Astrocyte (in vitro differentiated cells and primary cell): ENCODE results near the gene TVP23A.

ENCODE experiments used
- EZH2 ChIP-seq: IDR thresholded peaks from 2 replicates; pipeline ENCODE4 v1.6.1; 2012; ENCODE audit warnings: mild to moderate bottlenecking, low read length, inconsistent platforms; ENCODE audit not compliant: insufficient read depth
- TF ChIP-seq, protein P1 (sequence below): IDR thresholded peaks from 2 replicates; pipeline ENCODE4 v1.5.1; 2011; ENCODE audit warnings: low read depth, mild to moderate bottlenecking, inconsistent platforms, low read length, moderate library complexity; ENCODE audit not compliant: insufficient read depth

DNA sequence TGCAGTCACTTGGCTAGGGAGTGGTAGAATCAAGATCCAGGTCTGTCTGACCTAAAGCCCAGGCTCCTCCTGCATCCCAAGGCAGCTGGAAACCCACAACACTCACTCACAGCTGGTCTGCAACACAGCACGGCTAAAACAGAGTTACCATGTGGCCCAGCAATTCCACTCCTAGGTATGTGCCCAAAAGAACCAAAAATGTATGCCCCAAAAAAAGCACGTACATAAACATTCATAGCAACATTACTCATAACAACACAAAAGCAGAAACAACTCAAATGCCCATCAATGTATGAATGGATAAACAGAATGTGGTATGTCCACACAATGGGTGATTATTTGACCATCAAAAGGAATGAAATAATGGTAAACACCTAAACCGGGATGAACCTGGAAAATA is 8.9 kb downstream of the TVP23A start:
- TF ChIP-seq, protein P1, sequence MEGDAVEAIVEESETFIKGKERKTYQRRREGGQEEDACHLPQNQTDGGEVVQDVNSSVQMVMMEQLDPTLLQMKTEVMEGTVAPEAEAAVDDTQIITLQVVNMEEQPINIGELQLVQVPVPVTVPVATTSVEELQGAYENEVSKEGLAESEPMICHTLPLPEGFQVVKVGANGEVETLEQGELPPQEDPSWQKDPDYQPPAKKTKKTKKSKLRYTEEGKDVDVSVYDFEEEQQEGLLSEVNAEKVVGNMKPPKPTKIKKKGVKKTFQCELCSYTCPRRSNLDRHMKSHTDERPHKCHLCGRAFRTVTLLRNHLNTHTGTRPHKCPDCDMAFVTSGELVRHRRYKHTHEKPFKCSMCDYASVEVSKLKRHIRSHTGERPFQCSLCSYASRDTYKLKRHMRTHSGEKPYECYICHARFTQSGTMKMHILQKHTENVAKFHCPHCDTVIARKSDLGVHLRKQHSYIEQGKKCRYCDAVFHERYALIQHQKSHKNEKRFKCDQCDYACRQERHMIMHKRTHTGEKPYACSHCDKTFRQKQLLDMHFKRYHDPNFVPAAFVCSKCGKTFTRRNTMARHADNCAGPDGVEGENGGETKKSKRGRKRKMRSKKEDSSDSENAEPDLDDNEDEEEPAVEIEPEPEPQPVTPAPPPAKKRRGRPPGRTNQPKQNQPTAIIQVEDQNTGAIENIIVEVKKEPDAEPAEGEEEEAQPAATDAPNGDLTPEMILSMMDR, result no peak
- no peak for TF ChIP-seq EZH2
